ENCODE data around the gene ABLIM1. TPM values are rescaled to one million over a fixed set of nuclear protein-coding genes. Genes with fewer than 3 reads are reported as not detected.

The ABLIM1 gene
- total RNA-seq, 4 donors from 2014 or later, result 83.1 to 145 (median 120) TPM

- intact Hi-C loops (cut with DNase I), result loop anchor here (10.0 kb wide), 1 partner anchor 104 kb away; no protein-coding TSS in a partner anchor
- WGBS, result 80% methylated on average over 12 of the region's 12 CpGs
These were observed 249.7 kb downstream of the ABLIM1 start for GRCh38 chr10:114408112-114408967.

GRCh38 chr10:114406455-114406854, 251.6 kb downstream of the ABLIM1 start:
- peaks cover 16 to 37% (median 34%) of the 10 kb centered on the region in 4 donors for H3K4me1 ChIP-seq
- no peak for DNase-seq (ENCODE audit: extremely low spot score)
- no peak overlapping the region for H3K27ac ChIP-seq (replicated peaks in 1 of 4)
- no peaks in the 10 kb centered on the region for H3K9me3 ChIP-seq
- 86% methylated on average over 1 of the region's 1 CpG for WGBS
- H3K4me3 ChIP-seq, result no peak overlapping the region
- H3K27me3 ChIP-seq, result peaks cover 0 to 23% (median 3%) of the 10 kb centered on the region in 4 donors
- TF ChIP-seq POLR2A (IDR thresholded peaks at IDR 0.05; ENCODE audit: low read depth) (no peak), EP300 (IDR thresholded peaks at IDR 0.05) (no peak)
- intact Hi-C loops (cut with DNase I), result loop anchor here (10.0 kb wide), 1 partner anchor 102 kb away; no protein-coding TSS in a partner anchor
- no peaks in the 10 kb centered on the region for H3K36me3 ChIP-seq

More at GRCh38 chr10:114408112-114408967, 249.7 kb downstream of the ABLIM1 start:
- no peaks in the 10 kb centered on the region for H3K9me3 ChIP-seq
- H3K4me3 ChIP-seq, result no peak overlapping the region
- H3K27me3 ChIP-seq, result peaks cover 0 to 14% (median 3%) of the 10 kb centered on the region in 4 donors
- no peaks in the 10 kb centered on the region for H3K36me3 ChIP-seq
- H3K27ac ChIP-seq (replicated peaks in 1 of 4), result no peak overlapping the region
- H3K4me1 ChIP-seq, result peaks cover 16 to 28% (median 25%) of the 10 kb centered on the region in 4 donors
- no peak for DNase-seq (ENCODE audit: extremely low spot score)
- TF ChIP-seq CTCF (IDR thresholded peaks at IDR 0.05) (no peak), POLR2AphosphoS5 (IDR thresholded peaks at IDR 0.05) (no peak), EP300 (IDR thresholded peaks at IDR 0.05) (no peak), POLR2A (IDR thresholded peaks at IDR 0.05; ENCODE audit: low read depth) (no peak)

GRCh38 chr10:114405011-114405350, 253.1 kb downstream of the ABLIM1 start:
- peak overlapping the region; percentile 65 to 71 (median 65) for H3K4me3 ChIP-seq
- TF ChIP-seq EP300 (IDR thresholded peaks at IDR 0.05), result no peak
- TF ChIP-seq POLR2A (IDR thresholded peaks at IDR 0.05; ENCODE audit: low read depth), result no peak
- TF ChIP-seq CTCF (IDR thresholded peaks at IDR 0.05), result no peak
- H3K36me3 ChIP-seq, result no peaks in the 10 kb centered on the region
- H3K9me3 ChIP-seq, result no peaks in the 10 kb centered on the region
- intact Hi-C loops (cut with DNase I), result loop anchor here (10.0 kb wide), 1 partner anchor 100 kb away; no protein-coding TSS in a partner anchor
- peak overlapping the region; percentile 71 to 78 (median 74) for H3K27ac ChIP-seq (replicated peaks in 1 of 4)
- H3K4me1 ChIP-seq, result peaks cover 23 to 52% (median 48%) of the 10 kb centered on the region in 4 donors
- DNase-seq (ENCODE audit: extremely low spot score), result no peak
- peaks cover 0 to 23% (median 3%) of the 10 kb centered on the region in 4 donors for H3K27me3 ChIP-seq
- 62% methylated on average over 10 of the region's 16 CpGs for WGBS

GRCh38 chr10:114404171-114405010, 253.7 kb downstream of the ABLIM1 start, which contains the start of gene AFAP1L2:
Gene AFAP1L2, minus strand, starts transcription at chr10:114404502. Its CDS starts 47 bp downstream, at chr10:114404455.
- peaks cover 28 to 58% (median 54%) of the 10 kb centered on the region in 4 donors for H3K4me1 ChIP-seq
- H3K36me3 ChIP-seq, result no peaks in the 10 kb centered on the region
- DNase-seq (ENCODE audit: extremely low spot score), result no peak
- intact Hi-C loops (cut with DNase I), result loop anchor here (10.0 kb wide), 1 partner anchor 100 kb away; no protein-coding TSS in a partner anchor
- H3K27me3 ChIP-seq, result peaks cover 0 to 23% (median 3%) of the 10 kb centered on the region in 4 donors
- H3K9me3 ChIP-seq, result no peaks in the 10 kb centered on the region
- TF ChIP-seq EP300 (IDR thresholded peaks at IDR 0.05), result no peak
- peak; percentile 71 to 74 for TF ChIP-seq POLR2AphosphoS5 (IDR thresholded peaks at IDR 0.05)
- no peak for TF ChIP-seq POLR2A (IDR thresholded peaks at IDR 0.05; ENCODE audit: low read depth)
- no peak for TF ChIP-seq CTCF (IDR thresholded peaks at IDR 0.05)
- peak within 1 kb of the TSS; percentile 71 to 78 (median 74) for H3K27ac ChIP-seq (replicated peaks in 1 of 4)
- peak within 1 kb of the TSS; percentile 65 to 71 (median 65) for H3K4me3 ChIP-seq
- 3% methylated on average over 19 of the region's 88 CpGs for WGBS

All from esophagus muscularis mucosa (tissue), 4 donors.